Gastroesophageal sphincter (tissue), 4 donors: Measurements from ENCODE around the gene KIF1C. TPM values are rescaled to one million over a fixed set of nuclear protein-coding genes. Genes with fewer than 3 reads are reported as not detected.

Experiments used
- ATAC-seq: fragments of 150-250 bp; one replicate; pipeline ENCODE4 v1.9.1; 2016; ENCODE audit warnings: mild to moderate bottlenecking, moderate library complexity
- H3K27ac ChIP-seq, 4 donors: fragments of 200-600 bp; sonication (generic) in 3 of 4; 1 replicate in 3 of 4; 2 replicates in 1 of 4; pipeline ENCODE4 v1.5.1; 2016 to 2019
- H3K27me3 ChIP-seq: fragments of 200-600 bp; sonication (generic); one replicate; pipeline ENCODE4 v1.5.1; 2019
- H3K36me3 ChIP-seq, 2 donors: fragments of 200-600 bp; sonication (generic); one replicate each; pipeline ENCODE4 v1.5.1; 2019; ENCODE audit warnings: control low read depth in 1 of 2
- H3K4me1 ChIP-seq, 3 donors: fragments of 200-600 bp; sonication (generic); 1 replicate in 2 of 3; 2 replicates in 1 of 3; pipeline ENCODE4 v1.5.1; 2016 to 2019; ENCODE audit warnings: control low read depth in 2 of 3
- H3K4me3 ChIP-seq, 2 donors: fragments of 200-600 bp; sonication (generic); one replicate each; pipeline ENCODE4 v1.5.1; 2019; ENCODE audit warnings: mild to moderate bottlenecking in 1 of 2, moderate library complexity in 1 of 2
- H3K9me3 ChIP-seq, 3 donors: fragments of 200-600 bp; sonication (generic); one replicate each; pipeline ENCODE4 v1.5.1; 2017 to 2019; ENCODE audit warnings: control low read depth in 2 of 3
- CTCF ChIP-seq, 4 experiments: fragments of 200-600 bp in 2 of 4; fragments of 450-650 bp in 2 of 4; sonication (generic) in 1 of 4; IDR thresholded peaks; one replicate each; pipeline ENCODE4 v1.5.1; 2017 to 2019; ENCODE audit warnings: antibody characterized with exemption in 4 of 4, mild to moderate bottlenecking in 2 of 4, moderate library complexity in 2 of 4
- EP300 ChIP-seq: sonication (generic); formaldehyde crosslinking; IDR thresholded peaks from one replicate; pipeline ENCODE4 v1.6.1; 2017; ENCODE audit warnings: antibody characterized with exemption, mild to moderate bottlenecking
- POLR2A ChIP-seq, 2 donors: fragments of 450-650 bp; IDR thresholded peaks; one replicate each; pipeline ENCODE4 v1.6.1; 2017; ENCODE audit warnings: antibody characterized with exemption in 2 of 2, mild to moderate bottlenecking in 2 of 2, moderate library complexity in 1 of 2
- POLR2AphosphoS5 ChIP-seq: sonication (generic); formaldehyde crosslinking; IDR thresholded peaks from one replicate; pipeline ENCODE4 v1.6.1; 2017; ENCODE audit warnings: antibody characterized with exemption
- WGBS, 2 donors: methylation state at CpG; one replicate each; pipeline ENCODE4 v1.1.5; 2018; ENCODE audit warnings: low coverage in 1 of 2; 5-methylcytosine and 5-hydroxymethylcytosine counted together
- total RNA-seq, 4 donors: library from RNA; depleted of rRNA; stranded (reverse); fragments of >200 nt; gene quantifications; one replicate each; pipeline ENCODE4 v1.1.0, GENCODE V29; 2016

The KIF1C gene
- total RNA-seq, 4 donors from 2014 or later, result 147 to 302 (median 180) TPM

- Histone ChIP-seq H3K4me3 (peak overlapping the region; percentile 64 to 96), H3K4me1 (peaks cover 0 to 38% (median 16%) of the 10 kb centered on the region in 3 donors), H3K36me3 (peaks cover 0 to 28% of the 10 kb centered on the region in 2 donors), H3K27ac (peak overlapping the region; percentile 82 to 99 (median 96)), H3K27me3 (no peaks in the 10 kb centered on the region), H3K9me3 (no peaks in the 10 kb centered on the region)
- TF ChIP-seq EP300 (no peak), CTCF (IDR thresholded peaks at IDR 0.05) (no peak), POLR2A (IDR thresholded peaks at IDR 0.05) (no peak), POLR2AphosphoS5 (no peak)
- peak; percentile 17 for ATAC-seq
- WGBS, 2 donors, result 0 to 4% methylated on average over 5 to 8 of the region's 30 CpGs
Observed at GRCh38 chr17:4987767-4988567, 9.8 kb upstream of the KIF1C start.

- H3K27ac ChIP-seq, result no peak overlapping the region
- TF ChIP-seq POLR2AphosphoS5 (no peak), CTCF (IDR thresholded peaks at IDR 0.05) (no peak), POLR2A (IDR thresholded peaks at IDR 0.05) (no peak), EP300 (no peak)
- ATAC-seq, result no peak
- H3K4me3 ChIP-seq, result no peak overlapping the region
- H3K36me3 ChIP-seq, result no peaks in the 10 kb centered on the region
- no peaks in the 10 kb centered on the region for H3K9me3 ChIP-seq
- WGBS, 2 donors, result 43% methylated on average over 1 of the region's 6 CpGs; no CpG with 5 or more reads in 1 of the 2 donors
- no peaks in the 10 kb centered on the region for H3K27me3 ChIP-seq
- peaks cover 0 to 22% (median 9%) of the 10 kb centered on the region in 3 donors for H3K4me1 ChIP-seq
Observed at GRCh38 chr17:4994081-4994595, 3.6 kb upstream of the KIF1C start.

- TF ChIP-seq EP300, result no peak
- TF ChIP-seq POLR2A (IDR thresholded peaks at IDR 0.05), result peak; percentile 40 to 72
- TF ChIP-seq POLR2AphosphoS5, result peak; percentile 29
- peaks cover 0 to 42% (median 24%) of the 10 kb centered on the region in 3 donors for H3K4me1 ChIP-seq
- 0% methylated on average over 12 of the region's 55 CpGs; no CpG with 5 or more reads in 1 of the 2 donors for WGBS, 2 donors
- peaks cover 0 to 26% of the 10 kb centered on the region in 2 donors for H3K36me3 ChIP-seq
- peak overlapping the region; percentile 68 to 98 (median 94) for H3K27ac ChIP-seq
- H3K27me3 ChIP-seq, result no peaks in the 10 kb centered on the region
- ATAC-seq, result peak; percentile 39
- H3K9me3 ChIP-seq, result no peaks in the 10 kb centered on the region
- peak overlapping the region; percentile 57 to 84 for H3K4me3 ChIP-seq
Observed at GRCh38 chr17:4998027-4998731, 429 bp downstream of the KIF1C start.

- Histone ChIP-seq H3K9me3 (no peaks in the 10 kb centered on the region), H3K36me3 (peaks cover 0 to 33% of the 10 kb centered on the region in 2 donors), H3K4me1 (peaks cover 0 to 42% (median 24%) of the 10 kb centered on the region in 3 donors), H3K27ac (peak overlapping the region; percentile 68 to 98 (median 94)), H3K4me3 (peak overlapping the region; percentile 57 to 84), H3K27me3 (no peaks in the 10 kb centered on the region)
- whole genome bisulfite sequencing, 2 donors, result 0 to 13% methylated on average over 3 to 6 of the region's 14 CpGs
- TF ChIP-seq CTCF (IDR thresholded peaks at IDR 0.05), result no peak
- TF ChIP-seq EP300, result no peak
- no peak for TF ChIP-seq POLR2A (IDR thresholded peaks at IDR 0.05)
- TF ChIP-seq POLR2AphosphoS5, result no peak
- ATAC-seq, result no peak
Observed at GRCh38 chr17:4998732-4999429, 1.1 kb downstream of the KIF1C start.
